Testis (tissue), 2 donors: Measurements from ENCODE around the gene SNTG2.

ENCODE experiments used
- CTCF ChIP-seq, 3 experiments: fragments of 450-650 bp in 2 of 3; fragments of 200-600 bp in 1 of 3; sonication (generic) in 1 of 3; IDR thresholded peaks; one replicate each; pipeline ENCODE4 v1.5.1; 2016 to 2019; ENCODE audit warnings: antibody characterized with exemption in 3 of 3, mild to moderate bottlenecking in 2 of 3, moderate library complexity in 1 of 3
- POLR2A ChIP-seq: fragments of 450-650 bp; IDR thresholded peaks from one replicate; pipeline ENCODE4 v1.6.1; 2017; ENCODE audit warnings: antibody characterized with exemption, mild to moderate bottlenecking, moderate library complexity

- TF ChIP-seq POLR2A: no peak
- TF ChIP-seq CTCF (IDR thresholded peaks at IDR 0.05): no peak
These were observed 348.4 kb downstream of the SNTG2 start for GRCh38 chr2:1299043-1299442.
